Middle frontal gyrus (tissue), 1 donor: Measurements from ENCODE around the gene NFKBIZ.
"Not testable (repeated sequence)": the region's sequence is repeated elsewhere in the genome, so short reads cannot be mapped to it uniquely, and the experiment has no call there.

Experiments
- DNase-seq: peaks from one replicate; pipeline ENCODE4 v3.0.0-alpha.2; 2015; ENCODE audit warnings: low spot score; ENCODE audit errors: extremely low spot score

Gene NFKBIZ

GRCh38 chr3:101850246-101851051 is 1.1 kb downstream of the NFKBIZ start:
- no peak for DNase-seq

GRCh38 chr3:101851072-101851770 is 1.9 kb downstream of the NFKBIZ start:
- no peak for DNase-seq

- DNase-seq: no peak
Observed at GRCh38 chr3:101851850-101852714, 2.8 kb downstream of the NFKBIZ start.

GRCh38 chr3:101852983-101853840 is 3.9 kb downstream of the NFKBIZ start:
- no peak for DNase-seq

- DNase-seq: no peak
Observed at GRCh38 chr3:101853982-101854381, 4.7 kb downstream of the NFKBIZ start.

DNA sequence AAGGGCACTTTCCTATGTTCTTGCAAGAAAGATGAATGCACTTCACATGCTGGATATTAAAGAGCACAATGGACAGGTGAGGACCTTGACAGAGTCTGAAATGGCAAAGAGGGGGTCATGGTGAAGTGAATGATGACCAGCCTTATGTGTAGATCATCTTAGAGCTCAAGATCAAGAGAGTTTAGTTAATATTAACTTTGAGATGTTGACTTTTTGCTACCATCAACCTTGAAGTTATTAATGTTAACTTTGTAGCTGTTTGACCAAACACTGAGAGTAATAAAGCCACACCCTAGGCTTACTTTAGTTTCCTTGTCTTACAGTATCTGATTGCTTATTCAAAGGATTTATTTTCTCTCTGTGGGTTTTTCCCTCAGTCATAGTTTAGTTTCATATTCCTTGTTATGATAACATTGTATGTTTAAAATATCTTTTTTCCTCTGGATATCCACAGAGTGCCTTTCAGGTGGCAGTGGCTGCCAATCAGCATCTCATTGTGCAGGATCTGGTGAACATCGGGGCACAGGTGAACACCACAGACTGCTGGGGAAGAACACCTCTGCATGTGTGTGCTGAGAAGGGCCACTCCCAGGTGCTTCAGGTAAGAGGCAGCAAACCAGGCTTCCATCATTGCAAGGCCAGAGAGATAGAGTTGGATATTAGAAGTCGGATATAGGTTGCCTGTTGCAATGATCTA is 5.4 kb downstream of the NFKBIZ start:
- DNase-seq: no peak

DNA sequence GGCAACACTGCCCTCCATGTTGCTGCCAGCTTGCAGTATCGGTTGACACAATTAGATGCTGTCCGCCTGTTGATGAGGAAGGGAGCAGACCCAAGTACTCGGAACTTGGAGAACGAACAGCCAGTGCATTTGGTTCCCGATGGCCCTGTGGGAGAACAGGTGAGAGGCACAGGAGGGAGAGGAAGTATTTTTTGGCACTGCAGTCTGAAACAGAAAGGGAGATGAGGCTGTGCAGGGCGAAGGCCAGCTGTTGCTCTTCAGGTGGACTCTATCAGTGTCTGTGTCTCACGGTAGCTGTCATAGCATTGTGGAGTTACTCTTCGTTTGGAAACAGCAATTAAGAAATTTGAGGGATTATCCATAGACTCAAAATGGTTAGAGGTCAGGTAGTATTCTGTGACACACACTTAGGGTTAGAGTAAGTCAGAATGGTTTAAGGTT is 8.0 kb downstream of the NFKBIZ start:
- DNase-seq: no peak

DNA sequence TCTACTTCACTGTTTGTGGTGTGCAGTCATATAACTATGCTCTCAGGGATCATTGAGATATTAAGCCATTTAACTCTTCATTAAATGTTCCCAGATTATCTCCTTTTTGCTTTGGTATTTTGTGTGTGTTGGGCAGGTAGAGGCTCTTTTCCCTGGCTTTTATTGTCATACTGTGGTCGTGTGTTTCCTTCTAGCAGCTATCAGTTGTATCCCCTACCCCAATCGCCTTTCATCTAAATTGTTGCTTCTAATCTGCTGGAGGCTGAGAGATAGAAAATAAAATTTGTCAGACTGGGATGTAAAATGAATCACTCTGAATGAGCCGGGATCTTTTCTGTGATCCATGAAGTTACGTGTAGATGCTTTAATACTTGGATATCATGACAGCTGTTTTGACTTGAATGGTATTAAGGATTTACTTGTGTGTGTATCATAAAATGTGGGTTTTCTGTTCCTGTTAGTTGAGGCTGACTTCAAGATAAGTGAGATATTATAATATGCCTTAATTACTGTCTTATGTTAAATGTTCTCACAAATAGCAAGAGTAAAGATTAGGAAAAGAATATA is 9.2 kb downstream of the NFKBIZ start:
- no peak for DNase-seq

- DNase-seq: no peak
Observed at GRCh38 chr3:101859882-101860448, 10.7 kb downstream of the NFKBIZ start.

DNA sequence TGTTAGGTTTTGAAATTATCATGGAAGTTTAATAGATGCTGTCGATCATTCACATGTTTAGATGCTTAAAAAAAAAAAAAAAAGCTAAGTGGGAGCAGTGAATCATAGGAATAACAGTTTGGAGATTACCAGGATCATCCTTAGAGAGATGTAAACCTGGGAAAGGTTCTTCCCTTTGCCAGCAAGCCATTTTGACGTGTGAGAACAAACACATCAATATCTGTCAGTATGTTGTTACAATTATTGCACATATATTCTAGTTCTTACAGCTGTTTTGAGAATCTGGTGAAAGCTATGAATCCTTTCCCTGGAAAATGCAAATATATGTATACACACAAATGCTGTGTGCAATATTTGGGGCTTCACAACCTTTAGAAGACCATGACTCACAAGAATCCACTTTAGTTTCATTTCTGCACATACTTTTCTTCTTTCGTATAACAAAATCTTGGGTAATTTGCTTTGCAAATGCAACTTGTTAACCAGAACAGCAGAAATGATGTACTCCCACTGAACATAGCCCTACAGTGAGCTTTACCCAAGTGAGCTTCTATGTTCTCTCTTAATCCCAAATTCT is 12.0 kb downstream of the NFKBIZ start:
- DNase-seq: no peak

DNA sequence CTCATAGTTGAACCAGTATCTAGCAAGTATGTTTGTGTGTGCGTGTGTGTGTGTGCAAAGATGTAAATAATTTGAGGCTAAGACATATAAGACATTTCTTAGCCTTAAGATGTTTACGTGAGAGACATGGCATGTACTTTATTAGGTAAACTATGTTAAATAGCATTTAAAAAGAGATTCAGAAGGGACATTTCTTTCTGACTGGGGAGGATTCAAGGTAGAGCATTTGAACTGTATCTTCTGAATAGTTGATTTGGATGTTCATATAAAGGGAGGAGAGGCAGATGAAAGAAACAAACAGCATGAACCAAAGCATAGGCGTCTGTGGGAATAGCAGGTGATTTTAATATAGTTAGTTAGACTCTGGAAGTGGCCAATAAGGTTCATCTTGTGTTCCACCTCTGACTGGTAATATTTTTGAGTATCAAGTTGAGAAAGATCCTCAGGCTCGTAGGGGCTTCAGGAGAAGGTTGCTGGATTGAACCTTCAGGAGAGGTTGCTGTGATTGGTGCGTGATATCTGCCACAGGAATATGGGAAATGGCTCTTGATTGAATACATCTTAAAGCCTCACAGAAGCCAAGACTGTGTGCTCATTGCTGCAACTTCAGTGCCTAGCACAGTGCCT is 12.6 kb downstream of the NFKBIZ start:
- no peak for DNase-seq

GRCh38 chr3:101862416-101863165 is 13.3 kb downstream of the NFKBIZ start:
- DNase-seq: no peak

GRCh38 chr3:101864926-101865325 is 15.6 kb downstream of the NFKBIZ start:
- not testable (repeated sequence) for DNase-seq

GRCh38 chr3:101865751-101866509 is 16.6 kb downstream of the NFKBIZ start:
- DNase-seq: no peak

DNA sequence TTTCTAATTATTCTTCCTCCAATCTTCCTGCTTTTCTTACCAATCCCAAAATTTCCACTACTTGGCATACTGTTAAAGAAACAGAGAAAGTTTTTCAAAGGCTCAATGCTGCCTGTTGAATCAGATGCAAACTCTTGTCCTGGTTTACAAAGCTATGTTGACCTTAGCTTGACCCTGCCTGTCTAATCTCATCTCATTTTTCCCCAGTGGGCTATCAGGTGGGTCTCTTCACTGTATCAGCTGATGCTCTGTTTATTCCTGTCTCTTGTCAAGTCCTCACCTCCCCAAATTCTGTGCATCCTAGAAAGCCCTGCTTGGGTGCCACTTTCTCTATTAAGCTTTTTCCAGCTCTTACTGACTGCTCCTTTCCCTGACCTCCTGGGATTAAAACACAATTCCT is 18.2 kb downstream of the NFKBIZ start:
- DNase-seq: no peak

DNA sequence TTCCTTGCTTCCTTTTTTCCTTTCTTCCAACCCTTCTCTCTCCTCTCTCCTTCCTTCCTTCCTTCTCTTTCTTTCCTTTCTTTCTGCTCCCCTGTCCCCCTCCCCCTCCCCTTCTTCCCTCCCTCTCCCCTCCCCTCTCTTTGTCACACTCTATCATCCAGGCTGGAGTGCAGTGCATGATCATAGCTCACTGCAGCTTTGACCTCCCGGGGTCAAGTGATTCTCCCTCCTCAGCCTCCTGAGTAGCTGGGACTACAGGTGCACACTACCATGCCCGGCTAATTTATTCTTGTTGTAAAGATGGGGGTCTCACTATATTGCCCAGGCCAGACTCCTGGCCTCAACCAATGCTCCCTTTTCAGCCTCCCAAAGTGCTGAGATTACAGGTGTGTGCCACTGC is 18.7 kb downstream of the NFKBIZ start:
- DNase-seq: no peak
